ENCODE data around the gene RAB31. TPM values are rescaled to one million over a fixed set of nuclear protein-coding genes. Genes with fewer than 3 reads are reported as not detected.
"Not testable (repeated sequence)": the region's sequence is repeated elsewhere in the genome, so short reads cannot be mapped to it uniquely, and the experiment has no call there.

RAB31 gene
- total RNA-seq, 1 donor from 2014 or later, result 18.9 TPM

GRCh38 chr18:9764011-9764481 is 55.9 kb downstream of the RAB31 start:
- Mint-ChIP-seq H3K36me3 (ENCODE audit: low read depth) (peaks cover 5% of the 10 kb centered on the region), H3K4me3 (no peak overlapping the region), H3K27ac (ENCODE audit: unreplicated experiment) (no peak overlapping the region), H3K9me3 (peaks cover 9% of the 10 kb centered on the region), H3K27me3 (ENCODE audit: low read depth) (no peaks in the 10 kb centered on the region), H3K4me1 (peaks cover 10% of the 10 kb centered on the region)
- no peak for DNase-seq (ENCODE audit: low read depth, low spot score)
- TF ChIP-seq CTCF (conservative IDR thresholded peaks at IDR 0.05), result no peak

GRCh38 chr18:9765501-9765900 is 57.4 kb downstream of the RAB31 start:
- peaks cover 13% of the 10 kb centered on the region for H3K9me3 Mint-ChIP-seq
- H3K36me3 Mint-ChIP-seq (ENCODE audit: low read depth), result peaks cover 5% of the 10 kb centered on the region
- peaks cover 18% of the 10 kb centered on the region for H3K4me1 Mint-ChIP-seq
- no peak overlapping the region for H3K4me3 Mint-ChIP-seq
- no peak for TF ChIP-seq CTCF (conservative IDR thresholded peaks at IDR 0.05)
- no peak for DNase-seq (ENCODE audit: low read depth, low spot score)
- peak overlapping the region; percentile 17 for H3K27ac Mint-ChIP-seq (ENCODE audit: unreplicated experiment)
- H3K27me3 Mint-ChIP-seq (ENCODE audit: low read depth), result no peaks in the 10 kb centered on the region

- Mint-ChIP-seq H3K27ac (ENCODE audit: unreplicated experiment) (no peak overlapping the region), H3K27me3 (ENCODE audit: low read depth) (no peaks in the 10 kb centered on the region), H3K4me1 (peaks cover 18% of the 10 kb centered on the region), H3K36me3 (ENCODE audit: low read depth) (peaks cover 5% of the 10 kb centered on the region), H3K4me3 (no peak overlapping the region), H3K9me3 (peaks cover 13% of the 10 kb centered on the region)
- TF ChIP-seq CTCF (conservative IDR thresholded peaks at IDR 0.05), result no peak
- no peak for DNase-seq (ENCODE audit: low read depth, low spot score)
Observed at GRCh38 chr18:9766076-9766481, 58.0 kb downstream of the RAB31 start.

- Mint-ChIP-seq H3K27ac (ENCODE audit: unreplicated experiment) (no peak overlapping the region), H3K4me3 (no peak overlapping the region), H3K36me3 (ENCODE audit: low read depth) (peaks cover 5% of the 10 kb centered on the region), H3K27me3 (ENCODE audit: low read depth) (no peaks in the 10 kb centered on the region), H3K9me3 (peaks cover 13% of the 10 kb centered on the region), H3K4me1 (peaks cover 24% of the 10 kb centered on the region)
- TF ChIP-seq CTCF (conservative IDR thresholded peaks at IDR 0.05), result no peak
- DNase-seq (ENCODE audit: low read depth, low spot score), result no peak
Observed at GRCh38 chr18:9766740-9767139, 58.6 kb downstream of the RAB31 start.

GRCh38 chr18:9768071-9768691 is 60.1 kb downstream of the RAB31 start:
- peaks cover 34% of the 10 kb centered on the region for H3K4me1 Mint-ChIP-seq
- H3K4me3 Mint-ChIP-seq; H3K27ac Mint-ChIP-seq (ENCODE audit: unreplicated experiment); H3K36me3 Mint-ChIP-seq (ENCODE audit: low read depth); H3K27me3 Mint-ChIP-seq (ENCODE audit: low read depth); DNase-seq (ENCODE audit: low read depth, low spot score); H3K9me3 Mint-ChIP-seq: not testable (repeated sequence)

GRCh38 chr18:9770111-9770510 is 62.0 kb downstream of the RAB31 start:
- peaks cover 40% of the 10 kb centered on the region for H3K4me1 Mint-ChIP-seq
- peak overlapping the region; percentile 39 for H3K27ac Mint-ChIP-seq (ENCODE audit: unreplicated experiment)
- H3K4me3 Mint-ChIP-seq; H3K36me3 Mint-ChIP-seq (ENCODE audit: low read depth); H3K9me3 Mint-ChIP-seq; DNase-seq (ENCODE audit: low read depth, low spot score); H3K27me3 Mint-ChIP-seq (ENCODE audit: low read depth): not testable (repeated sequence)

All from neural crest cell (in vitro differentiated cells).